GM21619 (cell line): ENCODE data around the gene CDH19.

Experiments
- ATAC-seq: cut with Tn5 transposase; IDR thresholded peaks from one replicate; pipeline ENCODE4 v1.9.1; 2021; ENCODE audit not compliant: unreplicated experiment

Gene CDH19

DNA sequence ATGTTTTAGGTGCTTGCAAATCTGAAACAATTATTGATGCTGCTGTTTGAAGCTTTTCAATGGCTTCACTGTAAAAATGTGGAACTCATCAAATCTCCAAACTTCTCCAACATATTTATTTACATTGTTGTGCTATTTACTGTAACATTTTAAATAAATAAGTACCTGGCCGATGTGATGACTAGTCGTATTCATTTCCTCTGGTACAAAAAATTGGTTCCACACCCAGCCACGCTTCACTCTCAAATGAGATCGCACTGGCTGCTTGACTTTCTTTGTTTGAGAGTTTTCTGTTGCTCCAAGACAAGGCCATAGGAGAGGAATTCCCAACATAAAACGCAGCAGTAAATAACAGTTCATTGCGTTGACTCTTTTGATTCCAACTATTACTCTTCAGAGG, 32.0 kb downstream of the CDH19 start:
- no peak for ATAC-seq

DNA sequence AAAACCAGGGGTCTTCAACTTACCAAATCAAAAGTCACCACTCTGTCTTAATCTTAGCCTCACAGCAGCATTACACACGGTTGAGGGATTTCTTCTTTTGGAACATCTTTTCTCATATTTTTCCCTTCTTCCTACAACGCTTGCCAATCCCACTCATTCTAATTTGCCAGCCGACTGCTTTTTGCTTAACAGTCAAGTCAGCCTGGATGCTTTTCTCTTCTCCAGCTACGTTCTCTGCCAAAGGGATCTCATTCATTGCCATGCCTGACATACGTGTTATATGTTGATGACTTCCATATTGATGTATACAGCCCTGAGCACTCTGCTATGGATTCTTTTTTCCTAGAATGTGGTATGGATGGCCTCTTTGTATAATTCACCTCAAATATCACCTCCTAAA, 37.3 kb downstream of the CDH19 start:
- ATAC-seq = no peak

DNA sequence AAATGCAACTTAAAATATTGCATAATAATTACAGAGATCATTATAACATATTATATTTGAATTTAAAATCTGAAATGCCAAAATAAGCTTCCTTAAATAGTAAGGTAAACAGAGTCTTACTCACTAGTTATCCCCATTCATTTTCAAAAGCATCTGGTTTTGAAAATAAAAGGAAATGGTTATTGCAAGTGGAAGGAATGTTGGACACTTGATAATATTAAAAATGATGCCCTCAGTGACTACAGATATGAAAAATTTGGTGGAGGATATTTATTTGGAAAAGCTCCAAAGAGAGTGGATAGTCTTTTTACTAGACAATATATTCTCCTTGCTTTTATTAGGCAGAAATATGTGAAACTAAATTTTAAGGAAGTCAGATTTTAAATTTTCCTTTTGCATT, 39.7 kb downstream of the CDH19 start:
- ATAC-seq = no peak

DNA sequence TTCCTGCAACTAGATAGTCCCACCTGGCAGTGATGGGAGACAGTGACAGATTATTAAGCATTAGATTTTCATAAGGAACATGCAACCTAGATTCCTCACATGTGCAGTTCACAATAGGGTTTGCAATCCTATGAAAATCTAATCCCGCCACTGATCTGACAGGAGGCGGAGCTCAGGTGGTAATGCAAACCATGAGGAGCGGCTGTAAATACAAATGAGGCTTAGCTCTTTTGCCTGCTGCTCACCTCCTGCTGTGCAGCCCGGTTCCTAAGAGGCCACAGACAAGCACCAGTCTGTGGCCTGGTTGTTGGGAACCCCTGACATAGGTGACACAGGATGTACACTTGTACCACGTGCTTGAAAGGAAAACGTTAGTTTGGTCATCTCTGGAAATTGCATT, 41.6 kb downstream of the CDH19 start:
- ATAC-seq = no peak

DNA sequence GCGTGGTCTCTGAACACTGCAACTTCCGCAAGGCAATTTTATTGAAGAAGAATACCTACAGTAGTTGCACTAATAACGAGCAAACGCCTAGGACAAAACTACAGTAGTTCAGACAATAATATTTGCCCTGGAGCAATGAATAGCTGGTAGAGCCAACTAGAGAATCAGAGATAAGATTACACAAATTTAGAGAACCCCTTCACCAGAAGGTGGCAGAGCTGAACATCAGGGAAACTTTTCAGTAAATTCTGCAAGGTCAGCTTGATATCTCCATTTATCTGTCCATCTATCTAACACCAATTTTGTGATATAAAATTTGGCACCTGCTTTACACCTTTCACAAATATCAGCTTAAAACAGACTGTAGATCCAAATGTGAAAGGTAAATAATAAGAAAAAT, 43.8 kb downstream of the CDH19 start:
- ATAC-seq = no peak

DNA sequence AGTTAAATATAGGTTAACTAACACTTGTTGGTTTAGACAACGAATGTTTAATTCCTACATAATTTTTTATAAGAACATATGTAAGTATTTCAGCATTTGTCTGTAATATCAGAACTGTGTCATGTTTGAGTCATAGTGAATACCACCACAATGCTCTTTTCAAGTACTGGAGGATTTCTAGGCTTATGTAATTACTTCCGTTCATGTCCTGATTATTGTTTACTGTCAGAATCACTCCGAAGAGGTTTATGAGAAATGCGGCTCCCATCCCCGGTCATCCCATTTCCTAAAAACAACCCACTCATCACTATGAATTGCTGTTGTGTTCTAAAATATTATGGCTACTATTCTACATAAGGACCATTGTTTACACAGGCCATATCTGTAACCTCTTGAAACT, 45.1 kb downstream of the CDH19 start:
- ATAC-seq = no peak

DNA sequence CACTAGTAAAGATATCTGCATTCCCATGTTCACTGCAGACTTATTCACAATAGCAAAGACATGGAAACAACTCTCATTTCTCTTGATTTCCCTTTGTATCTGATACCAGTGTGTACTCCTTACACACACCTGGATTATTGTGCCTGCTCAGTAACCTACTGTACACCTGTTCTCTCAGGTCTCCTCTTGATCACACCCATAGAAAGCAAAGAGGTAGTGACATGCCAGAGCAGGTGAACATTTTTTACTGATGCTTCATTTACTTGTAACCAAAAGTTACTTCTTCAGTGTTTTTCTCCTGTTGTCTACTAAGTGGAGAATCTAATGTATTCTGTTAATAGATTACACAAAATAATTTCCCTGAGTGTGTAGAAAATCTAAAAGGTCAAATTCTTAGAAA, 46.8 kb downstream of the CDH19 start:
- ATAC-seq = no peak

DNA sequence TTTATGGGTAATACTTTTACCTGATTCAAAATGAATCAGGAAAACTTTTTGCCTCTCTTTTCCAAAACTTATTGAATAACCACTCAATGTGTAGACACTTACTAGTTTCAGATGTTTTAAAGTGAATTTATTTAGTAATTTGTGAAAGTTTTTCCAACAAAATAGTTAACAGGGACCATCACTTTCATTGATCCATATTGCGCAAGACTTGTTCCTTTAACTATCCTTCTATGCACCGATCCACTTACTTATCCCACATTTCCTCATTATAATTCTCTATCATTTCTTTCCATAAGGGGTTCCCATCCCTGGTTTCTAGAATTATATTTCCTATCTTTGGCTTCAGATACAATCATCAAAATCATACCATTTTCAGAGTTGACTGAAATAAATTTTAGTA, 48.3 kb downstream of the CDH19 start:
- no peak for ATAC-seq

DNA sequence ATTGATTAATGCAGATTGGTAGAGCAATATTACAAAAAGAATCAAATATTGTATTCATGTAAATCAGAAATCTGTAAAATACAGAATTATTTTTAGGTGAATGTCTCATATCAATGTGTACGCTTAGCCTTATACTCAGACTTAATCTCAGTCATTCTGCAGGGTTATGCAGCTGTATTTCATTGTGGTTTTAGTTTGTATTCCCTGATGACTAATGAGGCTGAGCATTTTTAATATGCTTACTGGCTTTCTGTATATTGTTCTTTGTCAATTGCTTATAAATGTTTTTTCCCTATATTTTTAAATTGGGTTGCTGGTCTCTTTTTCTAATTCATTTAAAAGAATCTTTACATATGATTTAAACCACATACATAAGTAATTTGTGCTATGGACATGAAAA, 50.1 kb downstream of the CDH19 start:
- ATAC-seq = no peak

DNA sequence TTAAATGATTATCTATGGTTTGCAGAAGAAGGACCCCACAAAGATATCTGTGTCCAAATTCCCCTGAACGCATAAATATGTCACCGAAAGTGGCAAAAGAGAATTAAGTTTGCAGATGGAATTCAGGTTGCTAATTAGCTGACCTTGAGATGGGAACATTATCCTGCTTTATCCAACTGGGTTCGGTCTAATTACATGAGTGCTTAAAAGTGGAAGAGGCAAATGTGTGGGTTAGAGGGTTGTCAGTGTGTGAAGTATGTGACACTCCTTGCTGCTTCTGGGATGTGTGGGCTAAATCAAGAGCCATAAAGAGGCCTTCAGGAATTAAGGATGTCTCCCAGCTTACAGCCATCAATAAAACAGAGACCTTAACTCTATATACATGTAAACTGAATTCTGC, 53.5 kb downstream of the CDH19 start:
- no peak for ATAC-seq

DNA sequence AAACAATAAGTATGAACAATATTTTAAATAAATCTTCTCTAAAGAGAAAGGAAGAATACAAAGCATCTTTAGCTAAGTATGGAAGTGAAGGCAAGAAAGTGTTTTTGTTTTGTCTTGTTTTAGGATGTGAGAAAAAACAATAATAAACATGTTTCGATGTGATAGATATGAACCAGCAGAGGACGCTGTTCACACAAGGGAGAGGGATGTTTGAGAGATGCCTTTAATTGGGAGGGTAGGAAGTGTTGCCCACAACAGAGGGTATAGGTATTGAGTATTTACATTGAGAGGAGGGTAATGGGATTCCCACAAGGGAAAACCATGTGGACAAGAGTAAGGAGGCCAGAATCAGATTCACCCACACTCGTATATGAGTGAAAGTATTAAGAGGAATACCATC, 55.1 kb downstream of the CDH19 start:
- ATAC-seq = no peak

DNA sequence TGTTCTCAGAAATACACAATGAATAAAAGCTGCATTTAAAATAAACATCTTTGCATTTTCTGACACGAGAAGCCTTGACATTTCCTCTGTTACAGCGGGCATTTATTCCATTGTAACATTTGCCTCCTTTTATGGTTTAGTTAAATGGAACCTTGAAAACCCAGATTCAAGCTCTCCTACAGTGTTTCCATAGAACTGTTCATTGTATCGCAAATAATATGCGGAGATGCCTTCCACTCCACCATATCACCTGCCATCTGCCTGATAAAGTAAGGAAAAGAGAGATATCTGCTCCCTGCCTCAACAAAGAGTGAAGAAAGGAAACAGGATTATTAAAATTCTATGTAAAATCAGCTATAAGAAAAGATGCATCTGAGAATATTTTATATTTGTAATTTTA, 69.8 kb downstream of the CDH19 start:
- no peak for ATAC-seq

DNA sequence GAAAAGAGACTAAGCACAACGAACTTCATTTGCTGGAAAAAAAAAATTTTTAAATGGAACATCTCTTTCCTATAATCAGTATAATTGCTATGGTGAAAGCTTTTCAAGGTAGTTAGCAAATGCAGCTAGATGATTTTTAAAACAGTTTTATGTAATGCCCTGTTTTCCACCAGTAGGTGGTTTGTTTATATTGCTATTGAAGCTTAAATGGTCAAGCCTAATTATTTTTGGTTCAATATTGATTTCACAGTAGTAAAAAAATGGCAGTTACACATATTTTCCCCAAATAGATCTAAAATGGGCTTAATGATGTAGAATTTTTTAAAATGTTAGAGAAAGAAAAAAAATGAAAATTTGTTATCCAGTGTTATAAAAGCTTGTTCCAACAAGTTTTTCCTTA, 70.2 kb downstream of the CDH19 start:
- no peak for ATAC-seq

DNA sequence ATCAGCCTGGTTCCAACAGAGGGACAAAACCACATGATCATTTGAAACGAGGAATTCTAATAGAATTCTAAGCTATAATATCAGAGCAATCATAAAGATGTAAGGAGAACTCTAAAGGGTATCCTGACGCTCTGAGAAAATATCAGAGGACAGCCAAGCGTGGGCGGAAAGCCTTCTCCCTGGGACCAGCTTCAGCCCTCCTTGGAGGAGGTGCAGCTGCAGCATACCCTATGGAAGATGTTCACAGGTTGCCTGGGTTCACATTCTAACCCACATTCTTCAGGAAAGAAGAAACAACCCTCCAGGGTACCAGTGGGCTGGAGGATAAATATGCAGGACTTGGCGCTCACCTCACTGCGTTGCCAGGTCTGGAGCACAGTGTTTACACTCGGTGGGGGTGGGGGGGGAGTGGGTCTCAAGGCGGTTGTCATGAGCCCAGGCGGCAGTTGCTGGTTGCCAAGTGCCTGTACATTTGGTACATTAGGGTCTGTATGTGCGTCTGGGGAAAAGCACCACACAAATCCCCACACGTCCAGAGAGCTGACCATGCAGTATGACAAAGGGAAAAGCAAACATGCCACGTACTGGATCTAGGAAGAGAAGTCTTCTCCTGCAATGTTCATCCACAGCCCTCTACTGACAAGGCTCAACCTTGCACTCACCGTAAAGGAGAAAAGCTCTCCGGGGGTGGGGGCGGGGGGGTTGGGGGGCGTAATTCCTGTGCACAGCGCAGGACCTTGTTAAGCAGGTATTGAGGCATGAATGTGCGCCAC, 80.5 kb downstream of the CDH19 start:
- ATAC-seq = no peak

DNA sequence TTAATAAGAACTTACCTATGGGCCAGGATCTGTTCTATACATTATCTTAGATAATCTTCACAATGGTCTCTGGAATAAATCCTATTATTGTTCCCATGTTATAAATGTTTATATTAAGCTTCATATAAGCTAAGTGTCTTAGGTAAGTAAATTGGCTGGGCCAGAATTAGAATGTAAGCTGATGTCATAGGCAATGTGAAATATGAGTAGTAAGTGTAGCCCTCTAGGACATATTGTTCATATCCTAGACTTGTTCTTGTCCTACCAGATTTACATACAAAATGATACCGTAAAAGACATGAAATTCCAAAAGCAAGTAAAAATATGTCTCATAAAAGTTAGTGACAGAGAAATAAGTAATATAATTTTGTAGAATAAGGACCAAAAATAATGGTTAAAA, 89.9 kb downstream of the CDH19 start:
- ATAC-seq = no peak

DNA sequence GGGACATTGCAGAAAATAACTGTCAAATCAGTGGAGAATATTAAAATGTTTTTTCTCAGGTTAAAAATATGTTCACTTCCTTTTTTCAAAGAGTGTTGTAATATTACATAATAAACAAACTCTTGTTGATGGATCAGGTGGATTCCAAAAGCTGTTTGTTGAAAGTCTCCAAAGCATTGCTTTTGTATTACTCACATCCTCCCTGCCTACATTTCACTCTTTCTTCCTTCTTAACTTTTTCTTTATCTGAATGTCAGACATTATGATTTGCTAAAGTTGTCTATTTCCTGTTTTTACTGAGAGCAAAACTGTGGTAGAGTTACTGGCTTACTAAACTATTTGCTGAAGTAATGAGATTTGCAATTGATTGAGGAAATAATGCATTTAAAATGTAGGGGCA, 92.1 kb downstream of the CDH19 start:
- ATAC-seq = no peak

DNA sequence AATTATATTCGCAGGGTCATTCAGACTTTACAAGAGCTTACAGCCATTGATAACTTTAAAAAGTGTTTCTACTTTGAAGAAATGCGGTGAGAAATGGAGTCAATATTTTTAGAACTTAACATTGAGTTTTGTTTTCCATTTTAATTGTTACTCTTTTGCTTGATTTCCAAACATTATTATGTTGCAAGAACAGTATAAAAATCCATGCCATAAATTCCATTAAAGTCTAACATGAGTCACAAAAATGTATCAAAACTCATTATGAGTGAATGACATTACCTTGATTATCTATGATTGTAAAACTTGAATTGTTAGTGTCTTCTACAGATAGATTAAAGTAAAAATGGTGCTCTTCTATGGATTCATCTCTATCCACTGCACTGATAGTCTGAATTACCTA, 92.6 kb downstream of the CDH19 start:
- ATAC-seq = no peak

DNA sequence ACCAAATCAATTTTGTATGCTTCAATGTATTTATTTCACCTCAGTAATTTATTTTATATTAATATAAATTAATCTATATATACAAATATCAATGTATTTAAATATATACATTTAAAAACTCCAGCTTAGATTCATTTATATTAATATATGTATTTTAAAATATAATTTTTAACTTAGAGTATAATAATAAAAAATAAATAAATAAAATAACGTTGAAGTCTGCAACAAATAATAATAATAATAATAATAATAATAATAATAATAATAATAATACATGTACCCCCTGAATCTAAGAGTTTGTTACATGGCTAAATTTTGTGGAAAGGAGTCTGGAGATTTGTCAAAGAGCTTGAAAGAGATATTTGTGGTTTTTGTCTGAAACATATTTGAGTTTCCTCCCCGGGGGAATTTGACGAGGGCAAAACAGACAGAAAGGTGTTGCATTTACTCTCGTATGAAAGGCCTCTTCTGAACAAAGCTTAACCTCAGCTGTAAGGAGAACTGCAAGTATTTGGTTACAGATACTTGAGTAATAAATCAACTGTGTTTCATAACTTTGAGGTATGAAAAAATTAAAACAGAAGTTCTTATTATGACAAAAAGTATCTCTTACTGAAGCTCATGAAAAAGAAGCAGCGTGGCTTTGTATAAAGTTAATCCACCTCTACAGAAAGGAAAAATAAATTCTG, 93.4 kb downstream of the CDH19 start:
- no peak for ATAC-seq

DNA sequence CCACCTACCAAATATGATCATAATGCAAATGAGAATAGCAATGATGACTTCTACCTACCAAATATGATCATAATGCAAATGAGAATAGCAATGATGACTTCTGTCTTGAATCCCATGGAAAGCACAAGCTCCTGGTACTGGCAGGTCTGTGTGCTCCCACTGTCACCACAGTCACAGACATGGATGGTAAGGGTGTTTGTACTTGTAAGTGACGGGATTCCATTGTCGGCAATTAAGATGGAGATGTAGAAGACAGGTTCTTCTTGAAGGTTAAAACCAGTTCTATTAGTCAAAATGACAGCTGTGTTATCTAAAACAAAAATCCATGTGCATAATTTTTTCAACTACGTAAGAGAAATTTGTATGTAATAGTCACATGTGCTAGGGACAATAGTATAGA, 95.0 kb downstream of the CDH19 start:
- ATAC-seq = no peak

DNA sequence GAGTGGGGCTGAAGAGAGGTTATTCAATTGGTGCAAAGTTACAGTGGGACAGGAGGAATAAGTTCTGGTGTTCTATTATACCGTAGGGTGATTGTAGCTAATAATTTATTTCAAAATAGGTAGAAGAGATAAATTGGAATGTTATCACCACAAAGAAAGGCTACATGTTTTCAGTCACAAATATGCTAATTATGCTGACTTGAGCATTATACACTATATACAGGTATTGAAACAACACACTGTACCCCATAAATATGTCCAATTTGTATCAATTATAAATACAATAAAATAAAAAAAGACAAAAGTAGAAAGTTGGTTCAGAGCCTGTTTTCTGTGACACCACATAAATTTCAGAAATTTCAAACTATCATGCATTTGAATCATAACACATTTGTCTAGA, 97.7 kb downstream of the CDH19 start:
- ATAC-seq = no peak

DNA sequence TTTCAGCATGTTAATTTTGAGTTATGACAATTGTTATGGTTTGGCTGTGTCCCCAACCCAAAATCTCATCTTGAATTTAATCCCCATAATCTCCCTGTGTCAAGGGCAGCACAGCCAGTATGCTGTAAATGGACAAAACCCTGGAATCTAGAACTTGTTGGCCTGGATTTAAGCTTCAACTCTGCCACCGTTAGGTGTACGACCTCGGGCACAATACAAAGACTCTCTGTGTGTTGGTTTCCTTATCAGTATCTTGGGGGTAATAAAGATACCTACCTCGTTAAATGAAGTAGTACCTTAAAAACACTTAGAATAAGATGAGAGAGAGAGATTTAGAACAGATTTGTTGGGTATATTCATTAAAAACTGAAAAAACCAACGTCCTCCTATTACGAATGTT, 106.5 kb downstream of the CDH19 start:
- no peak for ATAC-seq

DNA sequence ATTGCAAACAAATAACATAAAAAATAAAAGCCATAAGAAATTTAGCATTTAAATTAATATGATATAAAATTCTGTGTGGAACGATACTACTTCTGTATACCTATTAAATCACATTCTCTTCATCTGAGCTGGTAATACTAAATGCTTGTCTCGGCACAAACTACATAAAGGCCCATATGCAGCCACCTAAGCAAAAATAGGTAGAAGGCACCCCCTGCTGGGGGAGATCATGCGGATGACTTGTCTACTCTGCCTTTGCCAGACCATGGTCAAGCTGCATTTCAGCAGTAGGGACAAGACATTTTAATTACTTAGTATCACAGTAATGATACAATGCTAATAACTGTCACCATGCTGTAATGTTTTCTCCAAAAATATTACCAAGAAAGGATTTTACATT, 108.0 kb downstream of the CDH19 start:
- ATAC-seq = peak; percentile 61

DNA sequence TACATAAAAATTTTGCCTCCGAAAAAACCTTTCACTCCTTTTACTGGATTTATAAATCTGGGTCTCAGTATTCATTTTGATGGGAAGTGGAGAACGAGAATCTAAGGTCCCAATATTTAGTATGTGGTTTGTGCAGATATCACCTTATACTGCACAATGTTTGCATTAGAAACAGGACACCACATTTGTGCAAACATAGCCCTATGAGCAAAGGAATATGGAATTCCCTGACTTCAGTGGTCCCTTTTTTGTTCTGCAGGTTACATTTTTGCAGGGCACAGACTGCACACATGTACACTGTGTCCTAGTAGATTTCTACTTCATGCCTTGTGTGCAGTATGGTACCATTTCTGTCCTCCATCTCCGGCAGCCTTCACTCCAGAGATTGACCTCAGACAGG, 130.0 kb downstream of the CDH19 start:
- no peak for ATAC-seq
